Measurements from ENCODE around the gene FXYD3.

The FXYD3 gene

GRCh38 chr19:35159606-35160005 is 44.0 kb downstream of the FXYD3 start:
- in situ Hi-C loops (cut with MboI; ENCODE audit: low sequenced_read_pairs, unreplicated experiment) = no loop called here
- no peak for TF ChIP-seq CTCF (IDR thresholded peaks at IDR 0.05; ENCODE audit: borderline replicate concordance, control extremely low read depth, extremely low read depth, insufficient read depth, missing control alignments)
- DNase-seq (ENCODE audit: low spot score) = no peak

GRCh38 chr19:35160629-35161433 is 45.2 kb downstream of the FXYD3 start:
- TF ChIP-seq CTCF (IDR thresholded peaks at IDR 0.05; ENCODE audit: borderline replicate concordance, control extremely low read depth, extremely low read depth, insufficient read depth, missing control alignments) = no peak
- no peak for DNase-seq (ENCODE audit: low spot score)
- in situ Hi-C loops (cut with MboI; ENCODE audit: low sequenced_read_pairs, unreplicated experiment) = no loop called here

GRCh38 chr19:35161434-35161743 is 45.8 kb downstream of the FXYD3 start:
- no peak for DNase-seq (ENCODE audit: low spot score)
- TF ChIP-seq CTCF (IDR thresholded peaks at IDR 0.05; ENCODE audit: borderline replicate concordance, control extremely low read depth, extremely low read depth, insufficient read depth, missing control alignments) = no peak
- in situ Hi-C loops (cut with MboI; ENCODE audit: low sequenced_read_pairs, unreplicated experiment) = no loop called here

- TF ChIP-seq CTCF (IDR thresholded peaks at IDR 0.05; ENCODE audit: borderline replicate concordance, control extremely low read depth, extremely low read depth, insufficient read depth, missing control alignments) = no peak
- in situ Hi-C loops (cut with MboI; ENCODE audit: low sequenced_read_pairs, unreplicated experiment) = no loop called here
- DNase-seq (ENCODE audit: low spot score) = no peak
Observed at GRCh38 chr19:35162471-35163326, 47.1 kb downstream of the FXYD3 start.

GRCh38 chr19:35164418-35164817 is 48.8 kb downstream of the FXYD3 start:
- no peak for TF ChIP-seq CTCF (IDR thresholded peaks at IDR 0.05; ENCODE audit: borderline replicate concordance, control extremely low read depth, extremely low read depth, insufficient read depth, missing control alignments)
- in situ Hi-C loops (cut with MboI; ENCODE audit: low sequenced_read_pairs, unreplicated experiment) = no loop called here
- DNase-seq (ENCODE audit: low spot score) = no peak

- DNase-seq (ENCODE audit: low spot score) = no peak
- TF ChIP-seq CTCF (IDR thresholded peaks at IDR 0.05; ENCODE audit: borderline replicate concordance, control extremely low read depth, extremely low read depth, insufficient read depth, missing control alignments) = no peak
- in situ Hi-C loops (cut with MboI; ENCODE audit: low sequenced_read_pairs, unreplicated experiment) = no loop called here
Observed at GRCh38 chr19:35165200-35166058, 49.8 kb downstream of the FXYD3 start.

Data from GM13976 (cell line).